H1 (cell line): Measurements from ENCODE around the gene PRPF6. TPM values are rescaled to one million over a fixed set of nuclear protein-coding genes. Genes with fewer than 3 reads are reported as not detected.

Source experiments
- CTCF ChIA-PET: fragments of 300-600 bp; sonication (Branson Sonifier 250); formaldehyde crosslinking; loops from one replicate; lab custom pipeline; 2021; ENCODE audit not compliant: partially characterized antibody; lab: Charles Lee
- POLR2A ChIA-PET: fragments of 300-600 bp; sonication (Branson Sonifier 250); formaldehyde crosslinking; loops from one replicate; lab custom pipeline; 2021; ENCODE audit warnings: inconsistent platforms; ENCODE audit not compliant: partially characterized antibody; lab: Charles Lee
- DNase-seq, 2 experiments: peaks; one replicate each; pipeline versions ENCODE4 v3.0.0 to v3.0.0-alpha.2; 2010 to 2022; ENCODE audit warnings: low spot score in 2 of 2, low read depth in 1 of 2, mixed read lengths in 1 of 2
- FAIRE-seq: peaks from 2 replicates; lab custom pipeline; 2011; peaks lifted over from hg19 to GRCh38; lab: Jason Lieb, UNC
- H2AFZ ChIP-seq: 2 replicates; pipeline ENCODE4 v1.8.1; 2012; ENCODE audit warnings: low read length, inconsistent platforms
- H2AK5ac ChIP-seq: 2 replicates; pipeline ENCODE4 v1.6.1; 2013; ENCODE audit warnings: low read depth, low read length
- H2BK120ac ChIP-seq: replicated peaks from 2 replicates; pipeline ENCODE3; 2013; ENCODE audit warnings: low read depth, low read length, inconsistent platforms
- H2BK12ac ChIP-seq: 2 replicates; pipeline ENCODE4 v1.6.1; 2013; ENCODE audit warnings: low read depth, low read length
- H2BK15ac ChIP-seq: 2 replicates; pipeline ENCODE4 v1.6.1; 2013; ENCODE audit warnings: low read length
- H2BK20ac ChIP-seq: 2 replicates; pipeline ENCODE4 v1.6.1; 2013; ENCODE audit warnings: low read length
- H2BK5ac ChIP-seq: 2 replicates; pipeline ENCODE4 v1.6.1; 2013; ENCODE audit warnings: low read depth, low read length
- H3K14ac ChIP-seq: 2 replicates; pipeline ENCODE4 v1.6.1; 2013; ENCODE audit warnings: inconsistent platforms; ENCODE audit not compliant: insufficient read length
- H3K18ac ChIP-seq: 2 replicates; pipeline ENCODE4 v1.6.1; 2013; ENCODE audit warnings: low read length; ENCODE audit errors: extremely low read depth
- H3K23ac ChIP-seq: 2 replicates; pipeline ENCODE4 v1.6.1; 2013; ENCODE audit warnings: inconsistent platforms; ENCODE audit not compliant: insufficient read length
- H3K23me2 ChIP-seq: 2 replicates; pipeline ENCODE4 v1.6.1; 2013; ENCODE audit warnings: low read depth, low read length
- H3K27ac ChIP-seq: 2 replicates; pipeline ENCODE4 v1.6.1; 2011; ENCODE audit warnings: low read depth, low read length, inconsistent platforms
- H3K27me3 ChIP-seq, 4 experiments: replicated peaks in 1 of 4; 1 replicate in 1 of 4; 2 replicates in 3 of 4; pipeline versions ENCODE4 v1.6.1 to v1.8.1; 2011 to 2013; ENCODE audit warnings: low read length in 3 of 4, mild to moderate bottlenecking in 3 of 4, inconsistent platforms in 2 of 4, mixed read lengths in 2 of 4, moderate library complexity in 1 of 4; ENCODE audit not compliant: control insufficient read depth in 3 of 4, insufficient read depth in 3 of 4; ENCODE audit errors: extremely low read depth in 1 of 4
- H3K36me3 ChIP-seq, 4 experiments: 2 replicates each; pipeline versions ENCODE4 v1.6.1 to v1.8.1; 2011 to 2013; ENCODE audit warnings: mild to moderate bottlenecking in 4 of 4, low read length in 3 of 4, moderate library complexity in 2 of 4, control low read depth in 1 of 4, inconsistent platforms in 1 of 4; ENCODE audit not compliant: insufficient read depth in 4 of 4, control insufficient read depth in 2 of 4
- H3K4ac ChIP-seq: replicated peaks from 2 replicates; pipeline ENCODE3; 2013; ENCODE audit warnings: low read length, low read depth, mixed read lengths, inconsistent platforms; ENCODE audit not compliant: insufficient read length
- H3K4me1 ChIP-seq, 4 experiments: replicated peaks in 1 of 4; 1 replicate in 1 of 4; 2 replicates in 3 of 4; pipeline versions ENCODE4 v1.6.1 to v1.8.1; 2011 to 2013; ENCODE audit warnings: low read length in 3 of 4, inconsistent platforms in 2 of 4, mixed read lengths in 1 of 4; ENCODE audit not compliant: insufficient read depth in 4 of 4, control insufficient read depth in 3 of 4
- H3K4me2 ChIP-seq, 2 experiments: 2 replicates each; pipeline versions ENCODE4 v1.6.1 to v1.8.1; 2011 to 2013; ENCODE audit warnings: low read depth in 2 of 2, low read length in 2 of 2, control low read depth in 1 of 2, inconsistent platforms in 1 of 2, mild to moderate bottlenecking in 1 of 2; ENCODE audit not compliant: insufficient read depth in 1 of 2
- H3K4me3 ChIP-seq, 4 experiments: fragments of 200-600, 300-600 bp in 1 of 4; sonication (generic), shearing (Covaris generic), sonication (Bioruptor Twin) in 1 of 4; 2 replicates each; pipeline versions ENCODE4 v1.5.1 to v1.8.1; 2011 to 2016; ENCODE audit warnings: low read length in 4 of 4, low read depth in 3 of 4, control low read depth in 2 of 4, inconsistent platforms in 2 of 4, mild to moderate bottlenecking in 2 of 4, mixed read lengths in 1 of 4, moderate library complexity in 1 of 4; ENCODE audit not compliant: insufficient read depth in 2 of 4; ENCODE audit errors: extremely low read depth in 1 of 4
- H3K56ac ChIP-seq: replicated peaks from 2 replicates; pipeline ENCODE3; 2013; ENCODE audit warnings: low read depth, mild to moderate bottlenecking, mixed read lengths, low read length, inconsistent platforms; ENCODE audit not compliant: insufficient read length
- H3K79me1 ChIP-seq: 2 replicates; pipeline ENCODE4 v1.6.1; 2013; ENCODE audit warnings: low read depth, low read length, control low read depth
- H3K79me2 ChIP-seq, 2 experiments: 2 replicates each; pipeline versions ENCODE4 v1.6.1 to v1.8.1; 2012 to 2013; ENCODE audit warnings: low read length in 2 of 2, mild to moderate bottlenecking in 2 of 2, inconsistent platforms in 1 of 2; ENCODE audit not compliant: insufficient read depth in 2 of 2, control insufficient read depth in 1 of 2
- H3K9ac ChIP-seq, 4 experiments: replicated peaks in 1 of 4; 1 replicate in 1 of 4; 2 replicates in 3 of 4; pipeline versions ENCODE4 v1.6.1 to v1.8.1; 2011 to 2013; ENCODE audit warnings: low read depth in 3 of 4, low read length in 3 of 4, control low read depth in 2 of 4, mild to moderate bottlenecking in 2 of 4, moderate library complexity in 2 of 4, inconsistent platforms in 1 of 4; ENCODE audit errors: extremely low read depth in 1 of 4
- H3K9me3 ChIP-seq, 2 experiments: 2 replicates each; pipeline versions ENCODE4 v1.6.1 to v1.8.1; 2012 to 2013; ENCODE audit warnings: mild to moderate bottlenecking in 2 of 2, moderate library complexity in 2 of 2, control low read depth in 1 of 2, inconsistent platforms in 1 of 2, low read depth in 1 of 2, low read length in 1 of 2, mixed read lengths in 1 of 2; ENCODE audit not compliant: insufficient read depth in 2 of 2
- H4K20me1 ChIP-seq, 2 experiments: replicated peaks in 1 of 2; 2 replicates each; pipeline versions ENCODE3 to v1.8.1; 2011 to 2013; ENCODE audit warnings: inconsistent platforms in 2 of 2, low read length in 2 of 2, mild to moderate bottlenecking in 1 of 2; ENCODE audit not compliant: insufficient read depth in 2 of 2, control insufficient read depth in 1 of 2
- H4K5ac ChIP-seq: 2 replicates; pipeline ENCODE4 v1.6.1; 2013; ENCODE audit warnings: low read length, low read depth, mixed read lengths, inconsistent platforms; ENCODE audit not compliant: insufficient read length
- H4K8ac ChIP-seq: 2 replicates; pipeline ENCODE4 v1.8.0; 2013; ENCODE audit warnings: mild to moderate bottlenecking, moderate library complexity, low read length, inconsistent platforms; ENCODE audit not compliant: insufficient read depth; ENCODE audit errors: extremely low read depth
- H4K91ac ChIP-seq: replicated peaks from 2 replicates; pipeline ENCODE3; 2013; ENCODE audit warnings: low read length, mixed read lengths, inconsistent platforms; ENCODE audit not compliant: insufficient read length
- CHD1 ChIP-seq: IDR thresholded peaks from 2 replicates; pipeline ENCODE4 v1.6.1; 2012; ENCODE audit warnings: low read depth, low read length, improper control_type of control experiment
- E2F6 ChIP-seq: IDR thresholded peaks from 2 replicates; pipeline ENCODE4 v1.6.1; 2012; ENCODE audit warnings: inconsistent platforms
- EZH2 ChIP-seq: fragments of 200-600 bp; sonication (generic); IDR thresholded peaks from 2 replicates; pipeline ENCODE4 v1.7.1; 2012; ENCODE audit warnings: low read depth, mild to moderate bottlenecking, moderate library complexity, low read length, inconsistent platforms; ENCODE audit not compliant: severe bottlenecking
- GABPA ChIP-seq: IDR thresholded peaks from 2 replicates; pipeline ENCODE4 v1.6.1; 2011; ENCODE audit warnings: mild to moderate bottlenecking, low read length, moderate library complexity, borderline replicate concordance; ENCODE audit not compliant: insufficient read depth
- MAX ChIP-seq: IDR thresholded peaks from 2 replicates; pipeline ENCODE4 v1.6.1; 2012; ENCODE audit warnings: inconsistent platforms
- WGBS, 2 experiments: shearing (Covaris generic) in 1 of 2; methylation state at CpG; one replicate each; pipeline versions ENCODE4 v1.1.6 to v1.1.7; 2013 to 2015; ENCODE audit warnings: low lambda C conversion rate in 2 of 2, mixed read lengths in 2 of 2, inconsistent platforms in 1 of 2, low coverage in 1 of 2, missing lambda C conversion rate in 1 of 2; ENCODE audit not compliant: insufficient replicate concordance in 2 of 2, insufficient coverage in 1 of 2, insufficient read length in 1 of 2; ENCODE audit errors: extremely low coverage in 1 of 2, missing lambda C conversion rate in 1 of 2; 5-methylcytosine and 5-hydroxymethylcytosine counted together
- polyA plus RNA-seq, 7 experiments: library from polyadenylated mRNA; depleted of rRNA in 3 of 7; stranded (reverse) in 5 of 7; unstranded in 2 of 7; fragments of >200 nt in 5 of 7; fragments of 200-250 nt in 2 of 7; gene quantifications; 1 replicate in 5 of 7; 2 replicates in 1 of 7; 4 replicates in 1 of 7; pipeline versions ENCODE4 v1.2.1 to v1.2.3, GENCODE V29; 2011 to 2013; ENCODE audit warnings: missing spikeins in 2 of 7, mixed read lengths in 2 of 7
- total RNA-seq: library from RNA; stranded (reverse); fragmentation: NEBNext Ultra II Directional; extraction: Animal tissue kit (Norgen Biotek cat#: 25700); gene quantifications from 2 replicates; pipeline ENCODE4 v1.2.1, GENCODE V29; 2021

The PRPF6 gene
- total and polyA plus RNA-seq, 2 of the 8 experiments (the other 6 are each of a cell fraction or from before 2014, with no cell fraction given) = 27.9 to 76.9 TPM

GRCh38 chr20:64081624-64081964 lies 100.7 kb downstream of the PRPF6 start:
- Histone ChIP-seq H4K8ac (no peak overlapping the region), H3K27ac (no peak overlapping the region), H3K4ac (no peak overlapping the region), H3K9me3 (no peaks in the 10 kb centered on the region), H3K79me2 (no peaks in the 10 kb centered on the region), H2BK20ac (no peak overlapping the region), H3K4me2 (no peak overlapping the region), H3K4me1 (peaks cover 0 to 38% (median 20%) of the 10 kb centered on the region in 4 experiments; a peak in 6 of 7 replicates), H3K56ac (no peak overlapping the region), H3K9ac (no peak overlapping the region), H3K4me3 (no peak overlapping the region), H4K20me1 (no peaks in the 10 kb centered on the region)
- no peak for DNase-seq
- no peak for FAIRE-seq
- CTCF ChIA-PET = interaction anchor here (1.0 to 13.0 kb wide), 10 partner anchors 10 to 102 kb away, joined by 3 to 144 read pairs (median 6); partner anchors contain the start of genes PRPF6, SAMD10, SOX18 and TCEA2
- no peak for TF ChIP-seq E2F6
- no peak for TF ChIP-seq EZH2
- no peak for TF ChIP-seq CHD1
- no peak for TF ChIP-seq MAX
- no peak for TF ChIP-seq GABPA
- TF ChIP-seq, all 59 proteins: peak for 0
- Histone ChIP-seq H3K23ac (no peak overlapping the region), H4K5ac (no peak overlapping the region), H2AFZ (no peak overlapping the region), H3K23me2 (peaks cover 22% of the 10 kb centered on the region; the same call in 1 of the 2 replicates), H2BK120ac (no peak overlapping the region), H3K36me3 (no peaks in the 10 kb centered on the region), H3K14ac (no peak overlapping the region), H3K18ac (no peak overlapping the region), H2BK15ac (no peak overlapping the region), H2BK5ac (0 out of 2 replicates have a peak overlapping the region, but pooled peaks have one; percentile 18), H4K91ac (no peak overlapping the region), H3K79me1 (no peaks in the 10 kb centered on the region), H2BK12ac (no peak overlapping the region), H2AK5ac (no peak overlapping the region), H3K27me3 (peaks cover 6 to 55% (median 42%) of the 10 kb centered on the region in 4 experiments)
- 91% methylated on average over 6 of the region's 6 CpGs; no CpG with 5 or more reads in 1 of the 2 experiments for WGBS, 2 experiments
- POLR2A ChIA-PET = interaction anchor here (1.1 kb wide), 1 partner anchor 11 kb away, joined by 3 read pairs; no protein-coding TSS in a partner anchor
